HS-5 (cell line): Measurements from ENCODE around the gene DENND10.
"Not testable (repeated sequence)": the region's sequence is repeated elsewhere in the genome, so short reads cannot be mapped to it uniquely, and the experiment has no call there.

Source experiments
- DNase-seq: peaks from one replicate; pipeline ENCODE4 v3.0.0-alpha.2; 2012; ENCODE audit warnings: low read depth

DENND10 gene

DNA sequence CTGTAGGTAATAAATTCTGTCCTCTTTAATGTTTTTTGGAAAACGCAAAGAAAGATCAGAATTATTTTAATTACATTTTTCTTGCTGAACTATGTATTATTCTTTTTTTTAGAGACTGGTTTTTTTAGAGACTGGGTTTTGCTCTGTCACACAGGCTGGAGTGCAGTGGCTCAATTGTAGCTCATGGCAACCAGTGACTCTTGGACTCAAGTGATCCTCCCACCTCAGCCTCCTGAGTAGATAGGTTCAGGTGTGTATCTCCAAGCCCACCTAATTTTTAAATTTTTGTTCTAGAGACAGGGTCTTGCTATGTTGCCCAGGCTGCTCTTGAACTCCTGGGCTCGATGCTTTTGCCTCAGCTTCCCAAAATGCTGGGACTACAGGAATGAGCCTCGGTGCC is 5.3 kb upstream of the DENND10 start:
- no peak for DNase-seq

GRCh38 chr10:119100434-119101238 is 3.3 kb upstream of the DENND10 start:
- no peak for DNase-seq

- DNase-seq, result no peak
Measured at GRCh38 chr10:119101366-119102098, 2.4 kb upstream of the DENND10 start.

- DNase-seq, result no peak
Measured at GRCh38 chr10:119103241-119103902, 541 bp upstream of the DENND10 start.

DNA sequence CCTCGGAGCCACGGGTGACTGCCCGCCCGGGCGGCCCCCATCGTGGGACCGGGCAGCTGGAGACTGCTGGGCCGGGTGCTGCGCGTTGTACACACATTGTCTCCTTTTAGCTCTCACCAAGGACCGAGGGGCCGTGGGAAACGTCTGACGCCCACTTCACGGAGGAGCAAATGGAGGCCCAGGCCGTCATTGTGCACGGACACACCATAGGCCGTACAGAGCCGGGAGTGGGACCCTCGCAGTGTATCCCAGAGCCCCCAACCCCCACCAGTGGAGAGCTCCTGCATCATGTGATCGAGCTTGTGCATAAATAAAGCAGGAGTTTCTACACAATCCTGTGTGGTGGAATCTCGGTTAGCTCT is 722 bp downstream of the DENND10 start:
- no peak for DNase-seq

- DNase-seq, result no peak
Measured at GRCh38 chr10:119105155-119105554, 1.2 kb downstream of the DENND10 start.

DNA sequence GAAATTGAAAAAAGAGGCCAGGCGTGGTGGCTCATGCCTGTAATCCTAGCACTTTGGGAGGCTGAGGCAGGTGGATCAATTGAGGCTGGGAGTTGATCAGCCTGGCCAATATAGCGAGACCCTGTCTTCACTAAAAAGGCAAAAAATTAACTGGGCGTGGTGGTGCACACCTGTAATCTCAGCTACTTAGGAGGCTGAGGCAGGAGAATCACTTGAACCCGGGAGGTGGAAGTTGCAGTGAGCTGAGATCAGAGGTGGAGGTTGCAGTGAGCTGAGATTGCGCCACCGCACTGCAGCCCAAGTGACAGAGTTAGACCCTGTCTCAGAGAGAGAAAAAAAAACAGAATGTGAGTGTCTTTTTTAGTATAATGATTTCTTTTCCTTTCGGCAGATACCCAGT is 2.0 kb downstream of the DENND10 start:
- not testable (repeated sequence) for DNase-seq

DNA sequence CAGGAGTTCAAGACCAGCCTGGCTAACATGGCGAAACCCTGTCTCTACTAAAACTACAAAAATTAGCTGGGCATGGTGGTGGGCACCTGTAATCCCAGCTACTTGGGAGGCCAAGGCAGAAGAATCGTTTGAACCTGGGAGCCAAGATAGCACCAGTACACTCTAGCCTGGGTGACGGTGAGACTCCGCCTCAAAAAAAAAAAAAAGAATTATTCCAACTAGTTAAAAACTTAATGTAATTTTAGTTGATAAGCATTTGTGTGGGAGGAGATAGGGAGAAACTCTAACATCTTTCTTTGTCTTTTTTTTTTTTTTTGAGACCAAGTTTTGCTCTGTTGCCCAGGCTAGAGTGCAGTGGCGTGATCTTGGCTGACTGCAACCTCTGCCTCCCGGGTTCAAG is 3.2 kb downstream of the DENND10 start:
- not testable (repeated sequence) for DNase-seq

DNA sequence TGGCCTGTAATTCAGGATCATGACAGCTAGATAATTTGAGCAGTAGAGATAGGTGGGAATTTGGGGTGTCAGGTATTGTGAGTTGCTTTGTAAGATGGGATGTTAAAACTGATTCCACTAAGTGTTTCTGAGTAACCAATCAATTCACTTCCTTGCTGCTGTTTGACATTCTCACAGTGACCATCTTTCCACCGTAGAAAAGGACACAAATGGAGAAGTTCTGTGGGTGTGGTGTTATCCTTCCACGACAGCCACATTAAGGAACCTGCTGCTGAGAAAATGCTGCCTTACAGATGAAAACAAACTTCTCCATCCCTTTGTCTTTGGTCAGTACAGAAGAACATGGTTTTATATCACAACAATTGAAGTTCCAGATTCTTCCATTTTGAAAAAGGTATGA is 3.9 kb downstream of the DENND10 start:
- DNase-seq, result not testable (repeated sequence)

- DNase-seq, result peak; percentile 52
Measured at GRCh38 chr10:119112056-119112455, 8.1 kb downstream of the DENND10 start.

DNA sequence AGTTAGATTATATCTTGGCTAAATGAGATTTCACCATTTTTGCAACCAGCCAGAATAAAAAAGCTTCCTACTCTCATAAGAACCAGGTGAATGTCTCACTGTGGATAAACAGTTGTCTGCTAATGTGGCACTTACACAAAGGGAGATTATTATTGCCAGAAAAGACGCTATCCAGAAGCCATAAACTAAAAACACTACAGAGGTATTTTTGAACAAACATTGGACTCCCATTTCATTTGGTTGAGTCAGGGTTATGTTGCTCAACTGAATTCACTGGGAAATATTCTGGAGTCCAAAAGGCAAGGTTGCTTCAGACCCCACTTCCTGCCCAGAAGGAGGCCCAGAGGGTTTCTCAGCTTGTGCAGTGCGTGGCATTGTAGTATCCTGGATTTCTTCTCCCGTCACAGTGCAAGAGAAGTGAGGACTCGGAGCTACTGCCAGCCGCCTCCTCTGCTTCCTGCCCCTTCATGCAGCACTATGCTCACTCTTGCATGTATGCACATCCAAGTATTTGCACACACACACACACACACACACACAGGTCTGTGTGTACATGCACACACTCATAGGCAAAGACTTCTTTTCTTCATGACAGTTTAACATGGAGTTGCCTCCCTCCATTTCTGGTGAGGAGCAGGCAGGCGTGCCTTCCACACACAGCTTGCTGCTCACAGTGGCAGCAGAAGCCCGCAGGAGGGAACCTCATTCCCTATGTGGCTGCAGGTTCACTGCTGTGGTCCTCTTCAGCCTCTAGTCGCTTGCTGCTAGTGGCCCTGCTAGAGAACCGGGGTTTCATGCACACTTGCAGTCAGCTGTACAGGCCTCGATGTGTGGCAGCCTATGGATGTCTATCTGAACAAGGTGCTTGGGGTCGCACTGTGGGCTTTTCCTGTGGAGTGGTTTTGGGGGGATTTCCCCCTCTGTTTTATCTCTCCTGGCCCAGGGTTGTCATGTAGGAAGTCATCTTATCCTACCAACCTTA is 10.1 kb downstream of the DENND10 start:
- peak; percentile 85 for DNase-seq

- DNase-seq, result no peak
Measured at GRCh38 chr10:119115926-119116325, 12.0 kb downstream of the DENND10 start.

DNA sequence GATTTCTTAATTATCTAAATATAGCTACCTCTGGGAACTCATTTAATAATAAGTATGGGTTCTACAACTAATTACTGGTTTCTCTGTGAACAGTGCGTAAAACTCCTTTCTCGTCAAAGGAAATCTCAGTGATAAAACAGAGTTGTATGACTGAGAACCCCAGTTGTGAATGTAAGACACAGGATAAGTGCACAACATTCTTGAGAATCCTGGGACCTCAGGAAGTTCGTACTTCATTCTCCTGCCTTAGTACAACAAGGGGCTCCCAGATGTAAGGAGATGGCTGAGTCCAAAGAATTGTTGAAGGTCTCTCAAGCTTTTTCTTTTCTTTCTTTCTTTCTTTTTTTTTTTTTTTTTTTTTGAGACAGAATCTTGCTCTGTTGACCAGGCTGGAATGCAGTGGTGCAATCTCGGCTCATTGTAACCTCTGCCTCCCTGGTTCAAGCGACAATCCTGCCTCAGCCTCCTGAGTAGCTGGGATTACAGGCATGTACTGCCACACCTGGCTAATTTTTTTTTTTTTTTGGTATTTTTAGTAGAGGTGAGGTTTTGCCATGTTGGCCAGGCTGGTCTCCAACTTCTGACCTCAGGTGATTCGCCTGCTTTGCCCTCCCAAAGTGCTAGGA is 12.5 kb downstream of the DENND10 start:
- DNase-seq, result no peak

- DNase-seq, result no peak
Measured at GRCh38 chr10:119118231-119118630, 14.3 kb downstream of the DENND10 start.

GRCh38 chr10:119119400-119119799 is 15.5 kb downstream of the DENND10 start:
- no peak for DNase-seq

GRCh38 chr10:119120413-119120867 is 16.5 kb downstream of the DENND10 start:
- DNase-seq, result no peak

DNA sequence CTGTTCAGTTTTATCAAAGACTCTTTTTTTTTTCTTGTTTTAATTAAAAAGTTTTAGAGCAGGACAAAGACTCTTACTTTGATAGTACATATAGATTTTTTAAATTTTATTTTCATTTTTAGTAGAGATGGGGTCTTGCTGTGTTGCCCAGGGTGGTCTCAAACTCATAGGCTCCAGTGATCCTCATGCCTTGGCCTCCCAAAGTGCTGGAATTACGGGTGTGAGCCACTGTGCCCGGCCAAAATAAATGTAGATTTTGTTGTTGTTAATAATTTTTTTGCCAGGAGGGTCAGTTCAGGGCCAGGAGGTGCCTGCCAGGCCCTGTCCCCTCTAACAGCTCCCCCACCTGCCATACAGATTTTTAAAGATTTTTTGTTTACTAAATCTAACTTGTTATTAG is 17.0 kb downstream of the DENND10 start:
- DNase-seq, result no peak

DNA sequence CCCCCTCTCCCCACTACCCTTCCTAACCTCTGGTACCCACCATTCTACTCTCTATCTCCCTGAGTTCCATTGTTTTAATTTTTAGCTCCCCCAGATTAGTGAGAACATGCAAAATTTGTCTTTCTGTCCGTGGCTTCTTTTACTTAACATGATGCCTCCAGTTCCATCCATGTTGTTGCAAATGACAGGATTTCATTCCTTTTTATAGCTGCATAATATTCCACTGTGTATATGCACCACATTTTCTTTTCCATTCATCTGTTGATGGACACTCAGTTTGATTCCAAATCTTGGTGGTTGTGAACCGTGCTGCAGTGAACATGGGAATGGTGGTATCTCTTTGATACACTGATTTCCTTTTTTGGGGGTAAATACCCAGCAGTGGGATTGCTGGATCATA is 22.0 kb downstream of the DENND10 start:
- DNase-seq, result no peak

DNA sequence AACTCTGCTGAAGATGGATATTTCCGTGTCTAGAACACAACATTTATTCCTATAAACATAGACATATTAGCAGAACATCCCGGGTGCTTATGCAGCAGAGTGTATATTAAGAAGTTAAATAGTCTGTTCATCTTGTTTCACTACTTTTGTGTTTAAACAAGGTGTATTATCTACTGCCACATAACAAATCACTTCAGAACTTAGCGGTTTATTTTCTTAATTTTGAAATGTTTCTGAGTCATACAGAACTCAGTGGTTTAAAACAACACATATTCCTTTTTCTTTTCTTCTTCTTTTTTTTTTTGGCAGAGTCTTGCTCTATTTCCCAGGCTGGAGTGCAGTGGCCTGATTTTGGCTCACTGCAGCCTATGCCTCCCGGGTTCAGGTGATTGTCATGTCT is 25.8 kb downstream of the DENND10 start:
- DNase-seq, result no peak

GRCh38 chr10:119131512-119132240 is 27.8 kb downstream of the DENND10 start:
- DNase-seq, result no peak
